Right ventricle myocardium inferior (tissue), 1 donor: ENCODE measurements around the gene PAX6. TPM values are rescaled to one million over a fixed set of nuclear protein-coding genes. Genes with fewer than 3 reads are reported as not detected.

ENCODE experiments used
- ATAC-seq: fragments of 200-7000 bp; cut with Tn5 transposase; one replicate; pipeline ENCODE4 v1.9.1; 2020; ENCODE audit warnings: mild to moderate bottlenecking, moderate library complexity
- DNase-seq: peaks from one replicate; pipeline ENCODE4 v3.0.0; 2021; ENCODE audit errors: missing footprints
- intact Hi-C: fragments of 100-400 bp; cut with DNase I; formaldehyde crosslinking; loops from one replicate; pipeline ENCODE4 v1.11.0; 2022
- long read RNA-seq: library from polyadenylated mRNA; unstranded; transcript quantifications from one replicate; pipeline ENCODE4 v2.0.0, GENCODE V29; 2021
- total RNA-seq: library from RNA; stranded (reverse); fragmentation: NEBNext Ultra II Directional; extraction: Animal tissue kit (Norgen Biotek cat#: 25700); gene quantifications from one replicate; pipeline ENCODE4 v1.2.1, GENCODE V29; 2021
- donor health status: DM: no; HTN: yes; CAD: no; lungs with severe emphysema.

Gene PAX6
- not detected for total RNA-seq
- long read RNA-seq: 0 reads

DNA sequence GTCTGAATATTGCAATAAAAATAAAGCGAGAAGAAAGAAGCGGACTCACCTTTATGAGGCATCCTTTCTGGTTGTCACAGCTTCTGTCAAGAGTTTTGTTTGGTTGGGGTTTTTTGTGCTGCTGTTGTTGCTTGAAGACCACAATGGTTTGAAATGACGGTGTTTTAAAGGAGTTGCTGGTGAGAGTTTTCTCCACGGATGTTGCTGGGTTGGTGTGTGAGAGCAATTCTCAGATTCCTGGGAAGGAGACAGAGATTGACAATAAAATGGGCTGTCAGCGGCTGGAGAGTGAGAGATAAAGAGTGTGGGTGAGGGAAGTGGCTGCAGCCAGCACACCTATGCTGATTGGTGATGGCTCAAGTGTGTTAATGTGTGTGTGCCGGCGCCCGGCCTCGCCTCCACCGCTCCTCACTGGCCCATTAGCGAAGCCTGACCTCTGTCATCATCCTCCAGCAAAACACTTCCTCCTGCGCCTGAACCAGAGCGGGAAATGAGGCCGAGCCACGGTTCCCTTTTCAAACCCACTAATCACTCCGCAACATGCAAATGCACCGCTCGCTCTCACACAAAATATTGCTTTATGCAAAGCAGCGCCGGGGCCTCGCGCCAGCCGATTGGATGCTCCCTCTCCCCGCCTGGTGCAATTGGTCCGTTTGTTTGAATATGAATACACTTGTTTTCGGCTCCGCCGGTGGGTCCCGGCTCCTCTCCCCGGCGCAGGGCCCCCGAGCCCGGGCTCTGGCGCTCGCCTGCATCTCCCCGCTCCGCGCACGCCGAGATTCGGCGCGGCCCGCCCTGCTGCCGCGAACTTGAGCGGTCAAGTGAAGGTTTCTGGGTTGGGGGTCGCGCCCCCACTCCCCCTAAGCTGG is at the start of gene PAX6:
Gene PAX6, minus strand, starts transcription at position 544 of the 869 bp plus-strand sequence. CDS start 4,911 bp downstream, outside the sequence.
- intact Hi-C loops: no loop called here
- ATAC-seq (no peak), DNase-seq (peak; percentile 72)

DNA sequence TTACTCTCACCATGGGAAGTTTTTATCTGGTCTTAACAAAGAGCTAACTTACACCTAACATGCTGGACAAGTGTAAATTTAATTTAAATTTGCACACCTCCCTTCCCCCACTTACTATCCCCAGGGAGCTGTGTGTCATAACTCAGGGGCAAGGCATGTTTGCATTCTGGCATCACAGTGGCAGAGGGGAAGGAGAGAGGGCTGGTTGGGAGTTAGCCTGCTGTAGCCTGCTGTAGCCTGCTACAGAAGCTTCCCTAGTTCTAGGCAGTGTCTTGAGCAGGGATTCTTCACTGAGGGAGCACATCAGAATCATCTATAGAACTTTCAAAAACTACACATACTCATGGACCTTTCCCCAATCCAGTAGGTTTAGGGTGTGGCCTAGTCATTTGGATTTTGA is 49.3 kb upstream of the PAX6 start:
- DNase-seq (no peak), ATAC-seq (no peak)
- intact Hi-C loops: no loop called here

DNA sequence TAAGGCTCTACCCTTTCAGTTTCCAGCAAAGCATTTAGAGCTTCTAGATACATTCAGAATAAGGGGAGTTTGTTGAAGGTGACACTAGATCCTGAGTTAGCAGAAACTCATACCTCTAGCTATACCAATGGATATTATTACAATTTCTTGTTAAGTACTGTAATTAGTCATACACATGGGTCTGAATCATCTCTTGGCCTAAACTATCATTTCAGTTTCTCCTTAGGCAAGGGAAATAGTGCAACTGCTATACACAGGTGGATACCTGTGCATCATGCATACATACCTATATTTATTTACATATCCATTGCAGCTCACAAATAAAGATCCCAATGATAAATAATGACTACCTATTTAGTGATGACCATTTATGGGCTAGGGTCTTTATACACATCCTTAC is 45.1 kb upstream of the PAX6 start:
- DNase-seq: no peak
- intact Hi-C loops: no loop called here
- no peak for ATAC-seq

DNA sequence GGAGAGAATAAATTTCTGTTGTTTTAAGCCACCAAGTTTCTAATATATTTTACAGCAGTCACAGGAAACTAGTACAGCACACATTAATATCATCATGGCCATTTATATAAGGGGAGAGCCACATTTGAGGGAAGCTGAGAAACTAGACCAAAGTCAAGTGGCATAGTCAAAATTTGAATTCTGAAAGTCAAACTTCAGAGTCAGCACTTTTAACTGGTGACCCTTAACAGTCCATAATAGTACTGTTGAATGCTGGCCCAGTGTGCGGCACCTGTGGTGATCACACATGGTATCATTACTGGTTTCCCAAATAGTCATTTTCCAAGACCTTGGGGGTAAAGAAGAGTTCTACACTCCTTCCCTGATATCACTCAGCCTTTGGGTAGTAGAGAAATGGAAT is 44.3 kb upstream of the PAX6 start:
- DNase-seq (no peak), ATAC-seq (no peak)
- intact Hi-C loops: no loop called here

DNA sequence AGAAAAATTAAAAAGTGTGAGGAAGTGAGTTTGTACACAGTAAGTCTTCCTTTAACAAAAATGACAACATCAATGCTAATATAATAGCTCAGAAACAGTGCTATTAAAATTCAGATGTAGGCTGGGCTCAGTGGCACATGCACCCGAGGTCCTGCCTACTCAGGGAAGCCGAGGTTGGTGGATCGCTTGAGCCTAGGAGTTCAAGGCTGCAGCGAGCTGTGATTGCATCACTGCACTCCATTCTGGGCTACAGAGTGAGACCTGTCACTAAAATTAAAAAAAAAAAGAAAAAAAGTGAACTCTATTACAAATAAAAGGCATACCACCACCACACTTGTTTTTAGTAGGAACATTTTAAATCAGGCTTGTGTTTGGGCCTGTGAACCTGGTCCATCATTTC is 39.2 kb upstream of the PAX6 start:
- ATAC-seq (no peak), DNase-seq (no peak)
- intact Hi-C loops: no loop called here

DNA sequence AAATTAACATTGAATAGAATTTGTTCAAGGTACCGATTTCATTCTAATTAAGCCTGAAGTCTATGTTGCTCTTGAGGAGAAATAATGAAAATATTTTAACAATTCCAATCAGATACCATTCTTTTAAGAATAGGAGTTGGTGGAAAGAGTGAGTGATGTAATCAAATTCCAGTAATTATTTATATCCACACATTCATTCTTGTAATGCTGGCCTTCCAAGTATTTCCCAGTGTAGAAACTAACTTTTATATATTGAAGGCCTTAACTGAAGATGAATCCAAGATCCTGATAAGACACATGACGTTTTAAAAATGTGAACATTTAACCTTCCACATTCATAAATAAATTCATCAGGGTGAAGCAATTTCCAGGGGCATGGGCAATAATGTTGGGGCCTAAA is 36.6 kb upstream of the PAX6 start:
- intact Hi-C loops: no loop called here
- DNase-seq: no peak
- no peak for ATAC-seq

DNA sequence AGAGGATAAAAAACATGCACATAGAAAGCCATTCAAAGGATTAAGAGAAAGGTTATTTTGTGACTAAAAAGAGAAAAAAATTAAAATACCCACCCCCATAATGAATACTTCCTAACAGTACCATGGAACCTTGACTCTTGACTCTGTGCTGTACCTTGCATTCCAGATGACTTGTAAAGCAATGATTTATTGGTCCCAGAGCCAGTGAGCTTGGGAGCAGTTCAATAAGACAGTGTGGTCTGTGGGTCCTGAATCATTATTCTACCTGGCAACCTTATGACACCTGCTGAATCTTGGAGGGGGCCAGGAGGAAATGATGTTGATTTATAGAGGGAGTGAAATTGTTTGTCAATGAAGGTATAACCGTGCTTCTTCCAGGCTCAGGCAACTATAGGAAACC is 34.2 kb upstream of the PAX6 start:
- intact Hi-C loops: no loop called here
- DNase-seq (no peak), ATAC-seq (no peak)

DNA sequence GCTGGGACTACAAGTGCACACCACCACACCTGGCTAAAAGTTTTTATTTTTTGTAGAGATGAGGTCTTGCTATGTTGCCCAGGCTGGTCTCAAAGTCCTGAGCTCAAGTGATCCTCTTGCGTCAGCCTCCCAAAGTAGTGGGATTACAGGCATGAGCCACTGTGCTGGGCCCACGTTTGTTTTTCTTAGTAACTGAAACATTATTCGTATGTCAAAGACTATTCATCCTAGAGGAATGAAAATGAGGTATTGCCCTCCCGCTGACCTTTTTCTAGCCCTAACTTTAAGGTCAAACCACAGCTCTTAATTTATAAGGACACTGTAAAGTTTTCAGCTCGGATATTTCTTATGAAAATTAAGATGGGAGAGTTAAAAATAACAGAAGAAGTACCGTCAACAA is 33.2 kb upstream of the PAX6 start:
- no peak for ATAC-seq
- intact Hi-C loops: no loop called here
- no peak for DNase-seq

DNA sequence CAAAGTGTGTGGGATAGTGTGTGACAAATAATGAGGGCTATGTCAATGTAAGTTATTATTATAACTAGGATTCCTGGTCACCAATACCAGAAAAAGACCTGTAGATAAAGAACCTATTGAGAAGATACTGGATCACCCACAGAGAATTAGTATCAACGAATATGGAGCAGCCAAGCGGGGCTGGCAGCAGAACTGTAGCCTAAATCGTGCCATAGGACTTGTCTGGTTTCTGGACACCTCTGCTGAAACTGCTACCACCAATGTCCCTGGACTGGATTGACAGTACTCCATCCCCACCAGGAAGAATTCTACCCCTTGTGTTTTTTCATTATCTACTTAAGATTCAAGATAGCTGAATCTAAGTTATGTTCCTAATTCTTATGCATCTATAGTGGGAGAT is 30.3 kb upstream of the PAX6 start:
- intact Hi-C loops: no loop called here

DNA sequence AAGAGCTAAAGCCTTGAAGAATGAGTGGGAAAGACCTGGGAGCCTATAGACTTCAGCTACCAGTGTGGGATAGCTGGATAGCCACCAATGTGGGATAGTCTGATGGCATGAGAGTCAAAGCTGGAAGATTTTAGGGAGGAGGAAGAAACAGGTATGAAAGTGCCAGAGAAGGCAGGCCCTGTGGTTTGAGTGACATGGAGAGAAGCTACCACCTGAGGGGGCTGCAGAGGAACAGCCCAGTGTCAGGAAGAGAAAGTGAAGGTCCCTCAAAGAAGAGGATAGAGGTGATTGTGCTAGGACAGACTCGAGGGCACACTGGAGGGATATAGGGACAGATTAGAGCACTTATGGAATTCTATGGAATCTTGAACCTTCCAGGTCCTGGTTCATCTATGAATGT is 23.1 kb upstream of the PAX6 start:
- DNase-seq (no peak), ATAC-seq (no peak)
- intact Hi-C loops: no loop called here

More for the DNA sequence above, 30.3 kb upstream of the PAX6 start:
- no peak for DNase-seq
- no peak for ATAC-seq

DNA sequence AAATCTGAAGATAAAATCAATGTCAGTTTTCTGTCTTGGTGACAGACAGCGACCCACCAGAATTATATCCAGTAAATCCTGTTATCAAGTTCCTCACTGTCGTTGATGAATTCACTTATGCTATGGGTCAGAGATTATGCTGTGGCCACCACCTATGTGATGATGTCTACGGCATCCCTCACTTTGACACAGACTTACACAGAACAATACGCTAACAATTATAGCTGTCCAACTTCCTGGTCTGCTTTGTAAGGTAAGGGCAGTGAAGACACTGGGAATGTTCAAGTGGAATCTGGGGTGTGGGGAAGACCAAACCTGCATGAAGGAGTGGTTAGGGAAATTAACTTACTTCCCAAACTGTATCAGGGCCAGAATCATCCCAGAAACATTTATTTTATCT is 19.3 kb upstream of the PAX6 start:
- intact Hi-C loops: no loop called here
- no peak for DNase-seq
- no peak for ATAC-seq

DNA sequence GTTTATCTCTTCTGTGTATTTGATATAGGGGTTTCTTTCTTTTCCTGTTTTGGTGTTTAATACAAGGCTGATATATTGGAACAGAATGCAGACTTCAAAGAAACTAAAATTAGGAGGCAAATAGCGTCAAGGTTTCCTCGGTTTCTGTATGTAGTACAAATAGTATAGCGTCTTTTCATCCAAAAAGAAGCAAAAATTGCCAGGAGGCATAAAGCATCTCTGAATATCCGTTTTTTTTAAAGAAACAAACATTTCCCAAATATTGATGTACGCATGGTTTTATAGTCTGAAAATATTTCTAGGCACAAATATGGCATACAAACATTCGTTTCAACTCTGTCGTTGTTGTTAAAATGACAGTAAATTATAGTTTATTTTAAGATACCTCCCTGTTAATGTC is 17.1 kb upstream of the PAX6 start:
- intact Hi-C loops: no loop called here
- no peak for DNase-seq
- ATAC-seq: no peak

DNA sequence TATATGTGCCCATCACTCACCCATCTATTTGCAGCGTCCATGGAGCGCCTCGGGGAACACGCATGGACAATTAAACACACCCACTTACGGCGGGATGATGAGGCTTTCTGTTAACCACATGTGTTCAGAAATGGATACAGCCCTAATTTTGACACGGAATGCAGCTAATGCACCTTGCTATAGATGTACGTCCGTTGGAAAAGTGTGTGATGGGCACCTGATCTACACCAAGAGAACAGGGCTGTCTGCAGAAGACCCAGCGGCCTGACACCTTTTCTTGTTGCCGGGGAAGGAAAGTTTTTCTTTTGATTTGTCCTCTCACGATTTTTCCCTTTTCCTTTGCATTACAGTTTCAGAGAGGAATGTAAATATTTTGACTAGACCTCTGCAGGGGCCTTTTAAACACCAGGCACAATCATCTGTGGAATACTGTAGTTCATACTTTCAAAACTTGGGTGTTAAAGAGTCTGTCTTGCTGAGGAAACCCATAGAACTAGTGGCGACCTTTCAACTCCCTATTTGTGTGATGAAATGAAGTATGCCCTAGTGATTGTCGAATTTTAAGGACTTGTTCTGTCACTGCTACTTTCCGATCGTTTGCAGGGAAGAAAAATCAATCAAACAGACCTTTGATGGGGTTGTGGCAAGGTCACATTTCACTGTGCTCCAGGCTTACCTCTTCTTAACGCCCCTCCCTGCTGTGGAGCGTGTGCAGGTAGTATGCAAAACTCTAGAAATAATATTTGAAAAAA is 16.5 kb upstream of the PAX6 start:
- ATAC-seq (no peak), DNase-seq (no peak)
- intact Hi-C loops: no loop called here

DNA sequence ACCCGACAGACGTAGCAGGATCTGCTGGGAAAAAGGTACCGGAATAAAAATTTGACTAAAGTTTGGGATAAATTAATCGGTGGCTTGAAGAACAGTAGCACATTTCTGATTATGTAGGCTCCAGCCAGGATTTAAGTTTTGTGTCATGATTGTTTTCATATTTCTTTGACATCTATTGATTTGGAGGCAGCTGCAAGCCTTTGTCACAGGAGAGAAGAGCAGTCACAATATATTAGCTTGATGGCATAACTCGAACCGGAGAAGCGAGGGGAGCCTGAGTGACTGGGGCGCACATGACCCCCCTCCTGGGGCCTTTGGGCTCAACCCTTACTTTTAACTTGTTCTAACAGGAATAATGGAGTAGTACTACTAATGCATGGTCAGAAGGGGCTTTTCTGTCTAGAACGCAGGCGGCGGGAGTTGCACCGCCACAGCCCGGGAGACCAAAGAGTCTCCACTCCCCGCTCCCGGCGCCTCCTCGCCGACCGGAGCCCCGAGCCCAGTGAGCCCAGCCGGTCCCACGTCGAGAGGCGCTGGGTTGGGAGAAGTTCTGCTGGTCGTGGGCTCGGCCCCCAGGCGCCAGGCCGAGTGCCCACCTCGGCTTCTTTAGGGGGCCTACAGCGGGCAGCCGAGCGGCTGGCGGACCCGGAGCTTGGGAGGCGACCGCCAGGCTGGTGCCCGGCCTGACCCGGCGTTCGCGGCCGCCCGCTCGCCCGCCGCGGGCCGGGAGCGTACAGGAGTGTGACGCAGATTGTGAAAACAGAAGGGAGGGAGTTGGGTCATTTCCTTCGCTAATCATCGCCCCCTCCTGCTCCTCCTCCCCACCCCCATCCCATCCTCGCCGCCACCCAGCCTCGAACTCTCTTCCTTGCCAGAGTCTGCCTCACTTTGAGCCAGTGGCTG is 15.7 kb upstream of the PAX6 start:
- intact Hi-C loops: no loop called here
- ATAC-seq: no peak
- DNase-seq: no peak

DNA sequence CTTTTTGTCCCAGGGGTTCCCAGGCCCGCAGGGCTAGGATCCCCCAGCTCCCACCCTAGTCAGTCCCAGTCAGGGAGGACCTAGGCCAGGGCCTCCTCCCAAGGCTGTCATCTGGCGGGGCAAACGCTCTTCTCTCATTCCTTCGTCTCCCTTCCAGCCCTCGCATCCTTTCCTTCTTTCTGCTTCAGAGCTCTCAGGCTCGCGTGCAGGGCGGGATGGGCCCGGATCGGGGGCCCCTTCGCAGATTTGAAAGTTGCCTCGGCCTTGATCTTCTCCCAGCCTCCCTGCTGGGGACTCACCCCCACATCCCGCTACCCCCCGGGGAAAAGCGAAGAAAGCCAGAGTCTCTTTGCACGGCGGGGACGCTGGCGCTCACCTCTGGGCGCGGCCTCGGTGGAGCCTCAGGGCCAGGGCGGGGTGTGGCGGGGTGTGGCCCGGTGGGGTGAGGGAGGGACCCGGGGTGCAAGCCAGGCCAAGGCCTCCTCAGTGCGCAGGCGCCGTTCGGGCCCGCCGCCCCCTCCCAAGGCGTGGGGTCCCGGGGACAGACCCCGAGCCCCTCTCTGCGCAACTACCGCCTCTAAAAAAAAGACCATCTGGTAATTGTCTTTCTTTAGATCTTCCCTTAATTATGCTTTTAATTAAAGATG is 14.8 kb upstream of the PAX6 start:
- intact Hi-C loops: no loop called here
- DNase-seq (no peak), ATAC-seq (no peak)

DNA sequence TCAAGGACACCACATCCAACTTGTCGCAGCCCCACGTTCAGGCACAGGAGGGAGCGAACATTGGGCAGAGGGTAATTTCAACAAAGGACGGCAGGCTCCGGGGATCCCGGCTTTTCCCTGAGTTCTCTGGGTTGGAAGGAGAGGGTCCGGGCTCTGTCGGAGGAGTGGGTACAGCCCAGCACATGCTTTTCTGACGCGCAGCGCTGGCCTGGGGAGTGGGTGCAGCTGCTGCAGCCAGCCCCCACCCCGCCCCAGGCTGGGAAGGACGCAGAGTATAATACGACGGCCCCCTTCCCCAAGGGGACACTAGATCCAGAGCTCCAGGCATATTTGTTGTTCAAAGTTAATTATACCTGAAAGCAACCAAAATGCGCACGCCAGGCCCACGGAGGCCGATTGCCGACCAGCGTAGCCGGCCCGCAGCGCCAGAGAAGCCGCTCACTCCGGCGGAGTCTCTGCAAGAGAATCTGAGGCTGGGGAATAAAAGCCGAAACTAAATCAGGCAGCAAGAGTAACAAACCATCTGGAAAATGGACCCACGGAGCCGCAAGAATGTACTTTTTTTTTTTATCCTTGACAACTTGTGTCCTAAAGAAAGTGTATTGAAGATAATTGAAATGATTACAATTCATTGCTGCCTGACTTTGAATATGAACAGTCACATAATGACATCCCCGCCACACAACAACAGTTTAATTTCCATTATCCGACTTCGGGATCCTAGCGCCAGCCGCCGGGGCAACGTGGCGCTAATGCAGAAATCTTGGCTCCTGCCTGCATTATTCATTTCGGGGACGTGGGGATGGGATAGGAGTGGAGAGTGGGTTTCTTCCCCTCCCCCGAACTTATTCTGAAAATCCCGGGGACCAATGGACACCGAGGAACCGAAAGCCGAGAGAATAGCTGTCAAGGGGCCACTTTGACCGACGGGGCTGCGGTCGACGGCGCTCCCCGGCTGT is 14.0 kb upstream of the PAX6 start:
- no peak for DNase-seq
- intact Hi-C loops: no loop called here
- no peak for ATAC-seq

DNA sequence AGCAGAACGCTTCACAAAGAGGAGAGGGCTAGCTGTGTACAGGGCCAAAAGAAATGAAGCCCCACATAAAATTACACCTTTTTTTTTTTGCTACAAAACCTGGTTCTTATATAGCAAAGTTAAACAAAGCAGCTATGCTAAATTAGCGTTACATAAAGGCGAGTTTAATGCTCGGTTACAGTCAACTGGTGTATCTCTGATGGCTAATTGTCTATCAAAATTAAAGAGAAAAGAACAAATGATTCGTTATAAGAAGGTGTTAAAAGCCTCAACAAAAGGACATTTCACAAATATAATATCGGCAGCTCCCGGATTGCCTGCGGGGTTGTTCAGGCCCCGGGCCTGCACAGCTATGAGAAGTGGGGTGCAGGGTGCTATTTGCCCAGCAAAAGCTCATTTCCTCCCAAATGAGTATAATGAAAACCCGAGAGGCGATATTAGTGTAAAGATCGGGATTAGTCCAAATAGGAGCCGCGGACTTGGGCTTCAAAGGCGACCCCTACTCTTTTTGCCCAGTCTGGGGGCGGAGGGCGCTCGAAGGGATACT is 13.3 kb upstream of the PAX6 start:
- intact Hi-C loops: no loop called here
- ATAC-seq (no peak), DNase-seq (no peak)
